22Rv1 (cell line): ENCODE results near the gene TECPR2.

Experiments
- CTCF ChIP-seq: fragments of 450-650 bp; IDR thresholded peaks from 2 replicates; pipeline ENCODE4 v1.5.1; 2017; ENCODE audit warnings: mild to moderate bottlenecking
- ZFX ChIP-seq: fragments of 450-650 bp; IDR thresholded peaks from 2 replicates; pipeline ENCODE4 v1.6.1; 2017; ENCODE audit warnings: antibody characterized with exemption, borderline replicate concordance

GRCh38 chr14:102479107-102479506, 116.4 kb downstream of the TECPR2 start:
- TF ChIP-seq CTCF (no peak), ZFX (no peak)
